Activated CD8-positive, alpha-beta T cell treated with anti-CD3 and anti-CD28 coated beads for 36 hours (primary cell): Measurements from ENCODE around the gene ZBTB46. TPM values are rescaled to one million over a fixed set of nuclear protein-coding genes. Genes with fewer than 3 reads are reported as not detected.

Experiments used
- ATAC-seq: fragments of 200-7000 bp; cut with Tn5 transposase; one replicate; pipeline ENCODE4 v1.10.0; 2021; ENCODE audit warnings: mild to moderate bottlenecking, moderate library complexity
- CTCF ChIA-PET: fragments of 350-600 bp; sonication (Branson Sonifier 250); formaldehyde crosslinking; loops from one replicate; lab custom pipeline; 2021; ENCODE audit warnings: antibody characterized with exemption; lab: Charles Lee
- POLR2A ChIA-PET: fragments of 350-600 bp; sonication (Branson Sonifier 250); formaldehyde crosslinking; loops from one replicate; lab custom pipeline; 2021; ENCODE audit warnings: antibody characterized with exemption; lab: Charles Lee
- DNase-seq: peaks from one replicate; pipeline ENCODE4 v3.0.0-alpha.2; 2020
- H3K27ac Mint-ChIP-seq: one replicate; pipeline ENCODE4 v1.8.0; 2021; ENCODE audit warnings: mild to moderate bottlenecking, mixed read lengths
- H3K27me3 Mint-ChIP-seq: one replicate; pipeline ENCODE4 v1.8.0; 2021; ENCODE audit warnings: mixed read lengths
- H3K36me3 Mint-ChIP-seq: one replicate; pipeline ENCODE4 v1.8.0; 2021; ENCODE audit warnings: low read depth, mixed read lengths
- H3K4me1 Mint-ChIP-seq: one replicate; pipeline ENCODE4 v1.8.0; 2021; ENCODE audit warnings: low read depth, mixed read lengths
- H3K4me3 Mint-ChIP-seq: one replicate; pipeline ENCODE4 v1.8.0; 2021; ENCODE audit warnings: mild to moderate bottlenecking, moderate library complexity, mixed read lengths
- H3K9me3 Mint-ChIP-seq: one replicate; pipeline ENCODE4 v1.8.0; 2021; ENCODE audit warnings: mixed read lengths
- intact Hi-C: fragments of 100-400 bp; cut with micrococcal nuclease; formaldehyde crosslinking; loops from one replicate; pipeline ENCODE4 v1.10.0; 2022
- total RNA-seq, 2 experiments: library from RNA; stranded (reverse); gene quantifications; one replicate each; pipeline ENCODE4 v1.2.3, GENCODE V29; 2021
- TF ChIP-seq, protein P1 (sequence below): fragments of 200-600 bp; IDR thresholded peaks from one replicate; pipeline ENCODE4 v1.8.0; 2022; ENCODE audit warnings: antibody characterized with exemption, mild to moderate bottlenecking

Gene ZBTB46
- total RNA-seq, 2 experiments from 2014 or later = 0.31 to 0.38 TPM

DNA sequence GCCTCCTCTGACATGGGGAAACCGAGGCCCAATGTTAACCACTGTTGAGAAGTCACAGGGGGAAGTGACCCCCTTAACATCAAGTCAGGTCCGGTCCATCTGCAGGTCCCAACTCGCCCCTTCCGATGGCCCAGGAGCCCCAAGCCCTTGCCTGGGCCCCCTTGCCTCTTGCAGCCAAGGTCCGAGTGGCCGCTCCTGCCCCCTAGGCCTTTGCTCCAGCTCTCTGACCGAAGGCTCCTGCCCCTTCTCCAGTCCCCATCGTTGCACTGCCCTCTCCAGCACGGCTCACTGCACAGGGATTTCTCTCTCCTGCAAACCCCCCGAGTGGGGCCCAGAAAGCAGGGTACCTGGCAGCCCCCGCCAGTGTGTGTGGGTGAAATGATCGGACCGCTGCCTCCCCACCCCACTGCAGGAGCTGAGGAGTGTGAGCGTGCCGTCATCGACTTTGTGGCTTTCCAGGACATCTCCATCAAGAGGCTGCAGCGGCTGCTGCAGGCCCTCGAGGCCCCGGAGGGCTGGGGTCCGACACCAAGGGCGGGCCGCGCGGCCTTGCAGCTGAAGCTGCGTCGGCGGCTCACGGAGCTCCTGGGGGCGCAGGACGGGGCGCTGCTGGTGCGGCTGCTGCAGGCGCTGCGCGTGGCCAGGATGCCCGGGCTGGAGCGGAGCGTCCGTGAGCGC, 133.1 kb downstream of the ZBTB46 start:
- no peaks in the 10 kb centered on the region for H3K9me3 Mint-ChIP-seq
- TF ChIP-seq, protein P1, sequence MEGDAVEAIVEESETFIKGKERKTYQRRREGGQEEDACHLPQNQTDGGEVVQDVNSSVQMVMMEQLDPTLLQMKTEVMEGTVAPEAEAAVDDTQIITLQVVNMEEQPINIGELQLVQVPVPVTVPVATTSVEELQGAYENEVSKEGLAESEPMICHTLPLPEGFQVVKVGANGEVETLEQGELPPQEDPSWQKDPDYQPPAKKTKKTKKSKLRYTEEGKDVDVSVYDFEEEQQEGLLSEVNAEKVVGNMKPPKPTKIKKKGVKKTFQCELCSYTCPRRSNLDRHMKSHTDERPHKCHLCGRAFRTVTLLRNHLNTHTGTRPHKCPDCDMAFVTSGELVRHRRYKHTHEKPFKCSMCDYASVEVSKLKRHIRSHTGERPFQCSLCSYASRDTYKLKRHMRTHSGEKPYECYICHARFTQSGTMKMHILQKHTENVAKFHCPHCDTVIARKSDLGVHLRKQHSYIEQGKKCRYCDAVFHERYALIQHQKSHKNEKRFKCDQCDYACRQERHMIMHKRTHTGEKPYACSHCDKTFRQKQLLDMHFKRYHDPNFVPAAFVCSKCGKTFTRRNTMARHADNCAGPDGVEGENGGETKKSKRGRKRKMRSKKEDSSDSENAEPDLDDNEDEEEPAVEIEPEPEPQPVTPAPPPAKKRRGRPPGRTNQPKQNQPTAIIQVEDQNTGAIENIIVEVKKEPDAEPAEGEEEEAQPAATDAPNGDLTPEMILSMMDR = no peak
- peaks cover 11% of the 10 kb centered on the region for H3K36me3 Mint-ChIP-seq
- POLR2A ChIA-PET = interaction anchor here (0.8 to 2.7 kb wide), 8 partner anchors 9 to 160 kb away, joined by 3 to 16 read pairs (median 6); partner anchors contain the start of genes ARFRP1, LIME1 and ZGPAT
- DNase-seq (no peak), ATAC-seq (no peak)
- H3K27ac Mint-ChIP-seq = no peak overlapping the region
- H3K4me1 Mint-ChIP-seq = peaks cover 26% of the 10 kb centered on the region
- CTCF ChIA-PET = interaction anchor here (0.6 to 1.3 kb wide), 4 partner anchors 9 to 167 kb away, joined by 3 to 4 read pairs (median 3); no protein-coding TSS in a partner anchor
- H3K27me3 Mint-ChIP-seq = no peaks in the 10 kb centered on the region
- intact Hi-C loops = no loop called here
- no peak overlapping the region for H3K4me3 Mint-ChIP-seq

DNA sequence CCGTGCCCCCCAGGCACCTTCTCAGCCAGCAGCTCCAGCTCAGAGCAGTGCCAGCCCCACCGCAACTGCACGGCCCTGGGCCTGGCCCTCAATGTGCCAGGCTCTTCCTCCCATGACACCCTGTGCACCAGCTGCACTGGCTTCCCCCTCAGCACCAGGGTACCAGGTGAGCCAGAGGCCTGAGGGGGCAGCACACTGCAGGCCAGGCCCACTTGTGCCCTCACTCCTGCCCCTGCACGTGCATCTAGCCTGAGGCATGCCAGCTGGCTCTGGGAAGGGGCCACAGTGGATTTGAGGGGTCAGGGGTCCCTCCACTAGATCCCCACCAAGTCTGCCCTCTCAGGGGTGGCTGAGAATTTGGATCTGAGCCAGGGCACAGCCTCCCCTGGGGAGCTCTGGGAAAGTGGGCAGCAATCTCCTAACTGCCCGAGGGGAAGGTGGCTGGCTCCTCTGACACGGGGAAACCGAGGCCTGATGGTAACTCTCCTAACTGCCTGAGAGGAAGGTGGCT, 133.7 kb downstream of the ZBTB46 start:
- ChIA-PET CTCF (interaction anchor here (0.6 to 1.3 kb wide), 2 partner anchors 158 to 160 kb away, joined by 3 read pairs; no protein-coding TSS in a partner anchor), POLR2A (interaction anchor here (0.8 to 2.7 kb wide), 6 partner anchors 9 to 159 kb away, joined by 3 to 16 read pairs (median 8); partner anchors contain the start of genes ARFRP1, LIME1 and ZGPAT)
- Mint-ChIP-seq H3K4me3 (no peak overlapping the region), H3K27ac (no peak overlapping the region), H3K27me3 (no peaks in the 10 kb centered on the region), H3K4me1 (peaks cover 26% of the 10 kb centered on the region), H3K36me3 (peaks cover 16% of the 10 kb centered on the region), H3K9me3 (no peaks in the 10 kb centered on the region)
- TF ChIP-seq, protein P1 = no peak
- intact Hi-C loops = no loop called here
- ATAC-seq (no peak), DNase-seq (no peak)

DNA sequence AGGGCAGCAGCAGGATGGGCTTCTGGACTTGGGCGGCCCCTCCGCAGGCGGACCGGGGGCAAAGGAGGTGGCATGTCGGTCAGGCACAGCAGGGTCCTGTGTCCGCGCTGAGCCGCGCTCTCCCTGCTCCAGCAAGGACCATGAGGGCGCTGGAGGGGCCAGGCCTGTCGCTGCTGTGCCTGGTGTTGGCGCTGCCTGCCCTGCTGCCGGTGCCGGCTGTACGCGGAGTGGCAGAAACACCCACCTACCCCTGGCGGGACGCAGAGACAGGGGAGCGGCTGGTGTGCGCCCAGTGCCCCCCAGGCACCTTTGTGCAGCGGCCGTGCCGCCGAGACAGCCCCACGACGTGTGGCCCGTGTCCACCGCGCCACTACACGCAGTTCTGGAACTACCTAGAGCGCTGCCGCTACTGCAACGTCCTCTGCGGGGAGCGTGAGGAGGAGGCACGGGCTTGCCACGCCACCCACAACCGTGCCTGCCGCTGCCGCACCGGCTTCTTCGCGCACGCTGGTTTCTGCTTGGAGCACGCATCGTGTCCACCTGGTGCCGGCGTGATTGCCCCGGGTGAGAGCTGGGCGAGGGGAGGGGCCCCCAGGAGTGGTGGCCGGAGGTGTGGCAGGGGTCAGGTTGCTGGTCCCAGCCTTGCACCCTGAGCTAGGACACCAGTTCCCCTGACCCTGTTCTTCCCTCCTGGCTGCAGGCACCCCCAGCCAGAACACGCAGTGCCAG, 134.3 kb downstream of the ZBTB46 start, which contains the start of gene TNFRSF6B:
TSS of gene TNFRSF6B (plus strand) at position 25 of the 729 bp plus-strand sequence. CDS start at position 141, 116 bp downstream.
- peak; percentile 28 for DNase-seq
- TF ChIP-seq, protein P1 = no peak
- peak within 1 kb of the TSS; percentile 25 for H3K27ac Mint-ChIP-seq
- peaks cover 26% of the 10 kb centered on the region for H3K4me1 Mint-ChIP-seq
- no peak within 1 kb of the TSS for H3K4me3 Mint-ChIP-seq
- H3K27me3 Mint-ChIP-seq = no peaks in the 10 kb centered on the region
- H3K9me3 Mint-ChIP-seq = no peaks in the 10 kb centered on the region
- POLR2A ChIA-PET = interaction anchor here (1.1 to 2.7 kb wide), 8 partner anchors 8 to 175 kb away, joined by 3 to 16 read pairs (median 4); partner anchors contain the start of genes ABHD16B, ARFRP1, LIME1 and ZGPAT
- CTCF ChIA-PET = interaction anchor here (0.6 to 1.3 kb wide), 3 partner anchors 88 to 159 kb away, joined by 3 read pairs; no protein-coding TSS in a partner anchor
- peak; percentile 14 for ATAC-seq
- peaks cover 18% of the 10 kb centered on the region for H3K36me3 Mint-ChIP-seq
- intact Hi-C loops = no loop called here

DNA sequence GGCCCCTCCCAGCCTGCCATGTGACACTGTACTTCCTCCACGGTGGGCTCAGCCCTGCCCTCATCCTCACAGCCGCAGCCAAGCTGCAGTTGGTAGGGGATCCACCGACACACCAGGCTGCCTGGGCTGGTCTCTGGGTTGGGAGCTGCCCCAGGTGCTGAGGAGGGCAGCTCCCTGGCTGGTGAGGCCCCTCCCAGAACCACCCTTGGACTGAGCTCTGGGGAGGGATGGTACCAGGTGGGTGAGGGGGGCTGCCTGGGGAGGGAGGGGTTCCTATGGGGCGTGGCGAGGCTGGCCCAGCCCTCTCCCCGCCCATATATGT, 134.8 kb downstream of the ZBTB46 start:
- ATAC-seq (peak; percentile 75), DNase-seq (peak; percentile 72)
- Mint-ChIP-seq H3K9me3 (no peaks in the 10 kb centered on the region), H3K27ac (peak overlapping the region; percentile 25), H3K27me3 (no peaks in the 10 kb centered on the region), H3K4me3 (no peak overlapping the region), H3K4me1 (peaks cover 26% of the 10 kb centered on the region), H3K36me3 (peaks cover 18% of the 10 kb centered on the region)
- TF ChIP-seq, protein P1 = no peak
- POLR2A ChIA-PET = interaction anchor here (0.8 to 2.7 kb wide), 5 partner anchors 9 to 174 kb away, joined by 3 to 13 read pairs (median 4); partner anchors contain the start of gene ABHD16B
- CTCF ChIA-PET = interaction anchor here (0.8 kb wide), 1 partner anchor 88 kb away, joined by 3 read pairs; no protein-coding TSS in a partner anchor
- intact Hi-C loops = no loop called here
